Transverse colon (tissue), 4 donors: Measurements from ENCODE around the gene PSMB3. TPM values are rescaled to one million over a fixed set of nuclear protein-coding genes. Genes with fewer than 3 reads are reported as not detected.

Source experiments
- DNase-seq: peaks from one replicate; pipeline ENCODE4 v3.0.0-alpha.2; 2019
- H3K27ac ChIP-seq, 4 donors: fragments of 200-600 bp; sonication (generic); 2 replicates each; pipeline ENCODE4 v1.5.1; 2016 to 2018; ENCODE audit warnings: inconsistent platforms in 4 of 4
- H3K27me3 ChIP-seq: fragments of 200-600 bp; sonication (generic); 2 replicates; pipeline ENCODE4 v1.5.1; 2017; ENCODE audit warnings: inconsistent platforms
- H3K36me3 ChIP-seq, 4 donors: fragments of 200-600 bp; sonication (generic); 2 replicates each; pipeline ENCODE4 v1.5.1; 2017 to 2019; ENCODE audit warnings: inconsistent platforms in 4 of 4
- H3K4me1 ChIP-seq, 4 donors: fragments of 200-600 bp; sonication (generic); 2 replicates each; pipeline ENCODE4 v1.5.1; 2017 to 2020; ENCODE audit warnings: inconsistent platforms in 4 of 4
- H3K4me3 ChIP-seq, 4 donors: fragments of 200-600 bp; sonication (generic); 1 replicate in 1 of 4; 2 replicates in 3 of 4; pipeline versions ENCODE4 v1.5.1 to v1.6.1; 2017 to 2019; ENCODE audit warnings: inconsistent platforms in 4 of 4
- H3K9me3 ChIP-seq, 2 donors: fragments of 200-600 bp; sonication (generic); 2 replicates each; pipeline ENCODE4 v1.5.1; 2017 to 2019; ENCODE audit warnings: inconsistent platforms in 2 of 2
- EP300 ChIP-seq: sonication (generic); formaldehyde crosslinking; IDR thresholded peaks from one replicate; pipeline ENCODE4 v1.6.1; 2017; ENCODE audit warnings: antibody characterized with exemption, low read depth
- POLR2A ChIP-seq: fragments of 450-650 bp; IDR thresholded peaks from one replicate; pipeline ENCODE4 v1.6.1; 2016; ENCODE audit warnings: antibody characterized with exemption, mild to moderate bottlenecking, moderate library complexity
- POLR2AphosphoS5 ChIP-seq, 3 donors: sonication (generic); formaldehyde crosslinking; IDR thresholded peaks; one replicate each; pipeline ENCODE4 v1.6.1; 2016; ENCODE audit warnings: antibody characterized with exemption in 3 of 3
- WGBS, 2 donors: methylation state at CpG; one replicate each; pipeline ENCODE4 v1.1.5; 2018; ENCODE audit warnings: low coverage in 1 of 2; 5-methylcytosine and 5-hydroxymethylcytosine counted together
- in situ Hi-C, 4 donors: fragments of 200-750 bp; cut with MboI; loops; one replicate each; pipeline versions ENCODE4 v1.15.0 to v1.15.1; 2017; ENCODE audit warnings: low sequenced_read_pairs in 3 of 4, low pct_ligation_motif_present in 1 of 4, low pct_unique_long_range_greater_than_20kb in 1 of 4
- intact Hi-C: fragments of 100-400 bp; cut with DNase I; formaldehyde crosslinking; loops from one replicate; pipeline ENCODE4 v1.15.1; 2023; ENCODE audit warnings: low total_unique reads
- total RNA-seq, 4 donors: library from RNA; depleted of rRNA; stranded (reverse); fragments of >200 nt; gene quantifications; one replicate each; pipeline ENCODE4 v1.1.0, GENCODE V29; 2016
- TF ChIP-seq, protein P1 (sequence below), 5 experiments: fragments of 200-600 bp in 3 of 5; fragments of 450-650 bp in 2 of 5; sonication (generic) in 3 of 5; IDR thresholded peaks; 1 replicate in 2 of 5; 2 replicates in 3 of 5; pipeline ENCODE4 v1.5.1; 2016 to 2017; ENCODE audit warnings: antibody characterized with exemption in 5 of 5, inconsistent platforms in 3 of 5, mild to moderate bottlenecking in 2 of 5, moderate library complexity in 1 of 5

The PSMB3 gene
- 100 to 1,000 TPM; 137 to 169 (median 159) TPM for total RNA-seq

DNA sequence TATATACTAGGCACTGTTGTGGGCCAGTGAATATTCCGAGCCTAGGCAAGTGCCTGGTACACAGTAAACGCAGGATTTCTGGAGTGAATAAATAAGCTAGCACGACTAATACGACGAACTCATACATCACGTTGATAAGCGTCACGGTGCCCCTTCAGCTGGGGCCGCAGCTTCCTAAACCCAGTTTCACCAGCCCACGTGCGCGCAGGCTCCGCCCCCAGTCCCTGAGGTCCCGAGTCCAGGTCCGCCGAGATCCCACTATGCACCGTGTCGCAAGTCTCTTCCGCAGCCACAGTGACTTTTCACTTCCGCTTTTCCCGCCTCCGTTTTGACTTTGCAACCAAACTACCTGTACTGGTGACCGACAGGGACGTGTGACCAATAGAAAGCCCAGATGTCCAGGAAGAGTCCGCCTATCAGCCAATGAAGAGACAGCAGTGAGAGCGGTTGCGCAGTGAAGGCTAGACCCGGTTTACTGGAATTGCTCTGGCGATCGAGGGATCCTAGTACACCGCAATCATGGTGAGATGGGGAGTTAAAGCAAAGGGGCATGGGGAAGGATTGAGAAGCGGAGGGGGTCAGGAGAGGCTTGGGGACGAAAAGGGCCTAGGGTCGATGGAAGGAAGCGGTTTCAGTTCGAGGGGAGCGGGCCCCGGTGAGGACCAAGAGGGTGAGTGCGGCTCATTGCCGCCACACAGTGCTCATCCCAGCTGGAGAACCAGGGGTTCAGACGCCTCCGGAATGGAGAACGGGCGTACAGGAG is at the start of gene PSMB3:
TSS of gene PSMB3 (plus strand) at position 434 of the 763 bp plus-strand sequence. CDS start at position 520, 86 bp downstream.
- intact Hi-C loops (no loop called here), in situ Hi-C loops (no loop called here)
- Histone ChIP-seq H3K27ac (peak within 1 kb of the TSS; percentile 88 to 96 (median 89)), H3K36me3 (peaks cover 0 to 23% (median 8%) of the 10 kb centered on the region in 4 donors), H3K4me3 (peak within 1 kb of the TSS; percentile 76 to 95 (median 86)), H3K4me1 (peaks cover 0 to 55% (median 37%) of the 10 kb centered on the region in 4 donors), H3K9me3 (no peaks in the 10 kb centered on the region), H3K27me3 (no peaks in the 10 kb centered on the region)
- peak; percentile 98 for DNase-seq
- no peak for TF ChIP-seq EP300
- peak; percentile 50 for TF ChIP-seq POLR2A
- peak; percentile 65 to 85 (median 74) for TF ChIP-seq POLR2AphosphoS5 (IDR thresholded peaks at IDR 0.05)
- TF ChIP-seq, protein P1, sequence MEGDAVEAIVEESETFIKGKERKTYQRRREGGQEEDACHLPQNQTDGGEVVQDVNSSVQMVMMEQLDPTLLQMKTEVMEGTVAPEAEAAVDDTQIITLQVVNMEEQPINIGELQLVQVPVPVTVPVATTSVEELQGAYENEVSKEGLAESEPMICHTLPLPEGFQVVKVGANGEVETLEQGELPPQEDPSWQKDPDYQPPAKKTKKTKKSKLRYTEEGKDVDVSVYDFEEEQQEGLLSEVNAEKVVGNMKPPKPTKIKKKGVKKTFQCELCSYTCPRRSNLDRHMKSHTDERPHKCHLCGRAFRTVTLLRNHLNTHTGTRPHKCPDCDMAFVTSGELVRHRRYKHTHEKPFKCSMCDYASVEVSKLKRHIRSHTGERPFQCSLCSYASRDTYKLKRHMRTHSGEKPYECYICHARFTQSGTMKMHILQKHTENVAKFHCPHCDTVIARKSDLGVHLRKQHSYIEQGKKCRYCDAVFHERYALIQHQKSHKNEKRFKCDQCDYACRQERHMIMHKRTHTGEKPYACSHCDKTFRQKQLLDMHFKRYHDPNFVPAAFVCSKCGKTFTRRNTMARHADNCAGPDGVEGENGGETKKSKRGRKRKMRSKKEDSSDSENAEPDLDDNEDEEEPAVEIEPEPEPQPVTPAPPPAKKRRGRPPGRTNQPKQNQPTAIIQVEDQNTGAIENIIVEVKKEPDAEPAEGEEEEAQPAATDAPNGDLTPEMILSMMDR (IDR thresholded peaks at IDR 0.05): no peak
- 0% methylated on average over 2 to 43 of the region's 44 CpGs for WGBS, 2 donors

DNA sequence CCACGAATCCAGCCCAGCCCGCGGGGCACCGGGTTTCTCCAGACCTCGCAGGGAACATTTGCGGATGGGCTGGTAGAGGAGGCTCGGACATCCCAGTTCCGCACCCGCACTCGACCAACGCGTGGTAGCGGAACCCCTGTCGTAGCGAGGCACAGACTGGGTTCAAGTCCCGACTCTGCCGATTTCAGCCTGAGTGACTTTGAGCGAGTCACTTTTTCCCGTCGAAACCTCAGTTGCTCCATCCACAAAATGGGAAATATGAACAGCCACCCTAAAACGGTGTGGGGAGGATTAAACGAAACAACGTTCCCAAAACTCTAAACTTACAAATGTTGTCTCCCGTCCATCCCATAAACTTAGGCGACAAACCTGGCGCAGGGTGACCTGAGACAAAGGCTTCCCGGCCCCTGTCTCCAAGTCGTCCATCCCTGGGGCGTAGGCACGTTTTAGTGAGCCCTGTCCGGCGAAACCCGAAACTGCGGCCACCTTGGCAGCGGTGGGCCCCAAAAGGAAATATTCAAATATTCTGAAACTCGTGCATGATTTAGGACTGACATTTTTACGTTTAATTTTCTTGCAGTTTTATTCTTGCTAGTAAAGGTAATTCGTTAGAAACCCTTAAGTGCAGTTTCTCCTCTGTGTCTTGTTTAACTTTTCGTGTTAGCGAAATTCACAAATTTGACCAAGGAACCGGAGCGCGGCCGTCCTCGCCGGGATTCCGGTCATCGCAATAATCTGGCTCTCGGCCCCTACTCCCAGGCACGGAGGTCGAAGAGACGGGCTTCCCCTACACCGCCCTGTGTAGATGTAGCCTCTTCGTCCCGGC is 49.4 kb upstream of the PSMB3 start:
- in situ Hi-C loops: no loop called here
- no peak for TF ChIP-seq POLR2AphosphoS5 (IDR thresholded peaks at IDR 0.05)
- no peak for TF ChIP-seq EP300
- no peak for TF ChIP-seq POLR2A
- TF ChIP-seq, protein P1 (IDR thresholded peaks at IDR 0.05): no peak
- Histone ChIP-seq H3K27me3 (no peaks in the 10 kb centered on the region), H3K4me1 (peaks cover 14 to 42% (median 30%) of the 10 kb centered on the region in 4 donors), H3K4me3 (peak overlapping the region; percentile 56 to 95 (median 92)), H3K27ac (peak overlapping the region; percentile 99), H3K36me3 (no peaks in the 10 kb centered on the region), H3K9me3 (no peaks in the 10 kb centered on the region)
- DNase-seq: peak; percentile 59
- WGBS, 2 donors: 0 to 1% methylated on average over 22 to 52 of the region's 55 CpGs
- intact Hi-C loops: loop anchor here (2.0 kb wide), 1 partner anchor 28 kb away; the partner anchor contains the start of gene CISD3

- H3K36me3 ChIP-seq: no peaks in the 10 kb centered on the region
- peaks cover 14 to 42% (median 30%) of the 10 kb centered on the region in 4 donors for H3K4me1 ChIP-seq
- DNase-seq: peak; percentile 93
- no peaks in the 10 kb centered on the region for H3K9me3 ChIP-seq
- WGBS, 2 donors: 0 to 1% methylated on average over 1 to 45 of the region's 50 CpGs
- H3K27ac ChIP-seq: peak overlapping the region; percentile 99
- H3K4me3 ChIP-seq: peak overlapping the region; percentile 56 to 95 (median 92)
- H3K27me3 ChIP-seq: no peaks in the 10 kb centered on the region
- TF ChIP-seq, protein P1 (IDR thresholded peaks at IDR 0.05): no peak
- TF ChIP-seq EP300 (peak; percentile 2), POLR2AphosphoS5 (IDR thresholded peaks at IDR 0.05) (peak in 2 of 3 donors; percentile 67 to 72), POLR2A (peak; percentile 54)
- intact Hi-C loops (loop anchor here (2.0 kb wide), 1 partner anchor 27 kb away; the partner anchor contains the start of gene CISD3), in situ Hi-C loops (no loop called here)
These were observed 48.6 kb upstream of the PSMB3 start for GRCh38 chr17:38703742-38704605.
